Kidney (tissue), 14 donors: ENCODE data around the gene ABLIM2. TPM values are rescaled to one million over a fixed set of nuclear protein-coding genes. Genes with fewer than 3 reads are reported as not detected.
A peak's percentile ranks its signal among the peaks of the same experiment; 100 is the strongest.

Experiments
- DNase-seq, 5 donors: peaks; one replicate each; pipeline ENCODE4 v3.0.0-alpha.2; 2013 to 2020
- FAIRE-seq: peaks from 2 replicates; lab custom pipeline; 2012; peaks lifted over from hg19 to GRCh38; lab: Jason Lieb, UNC
- H3K27ac ChIP-seq, 2 donors: one replicate each; pipeline ENCODE4 v1.7.0; 2013; ENCODE audit warnings: low read depth in 2 of 2, low read length in 2 of 2, inconsistent platforms in 1 of 2
- H3K27me3 ChIP-seq: one replicate; pipeline ENCODE4 v1.7.1; 2013; ENCODE audit warnings: low read length, inconsistent platforms; ENCODE audit not compliant: control insufficient read depth, insufficient read depth
- H3K36me3 ChIP-seq, 3 donors: one replicate each; pipeline versions ENCODE4 v1.7.0 to v1.7.1; 2013; ENCODE audit warnings: low read length in 3 of 3, control low read depth in 1 of 3, inconsistent platforms in 1 of 3; ENCODE audit not compliant: insufficient read depth in 3 of 3, control insufficient read depth in 2 of 3
- H3K4me1 ChIP-seq, 3 donors: one replicate each; pipeline versions ENCODE4 v1.7.0 to v1.7.1; 2013; ENCODE audit warnings: low read length in 3 of 3, inconsistent platforms in 1 of 3, low read depth in 1 of 3; ENCODE audit not compliant: control insufficient read depth in 2 of 3, insufficient read depth in 2 of 3
- H3K4me3 ChIP-seq, 3 donors: one replicate each; pipeline versions ENCODE4 v1.7.0 to v1.8.1; 2013; ENCODE audit warnings: low read length in 3 of 3, control low read depth in 1 of 3, inconsistent platforms in 1 of 3
- H3K9ac ChIP-seq, 3 donors: one replicate each; pipeline versions ENCODE4 v1.7.0 to v1.7.1; 2013; ENCODE audit warnings: low read length in 3 of 3, control low read depth in 1 of 3, inconsistent platforms in 1 of 3
- H3K9me3 ChIP-seq, 3 donors: one replicate each; pipeline versions ENCODE4 v1.7.0 to v1.7.1; 2013; ENCODE audit warnings: low read length in 3 of 3, control low read depth in 1 of 3, inconsistent platforms in 1 of 3; ENCODE audit not compliant: control insufficient read depth in 2 of 3, insufficient read depth in 1 of 3
- intact Hi-C: fragments of 100-400 bp; cut with DNase I; formaldehyde crosslinking; loops from one replicate; pipeline ENCODE4 v1.11.1; 2022
- polyA plus RNA-seq: library from polyadenylated mRNA; stranded (reverse); fragments of 350-450 nt; fragmentation: Illumina TruSeq; extraction: RNeasy Lipid Tissue Mini Kit (QIAGEN cat#74804); gene quantifications from one replicate; pipeline ENCODE4 v1.2.3, GENCODE V29; 2014; ENCODE audit warnings: low read depth, low replicate concordance; ENCODE audit not compliant: insufficient read depth
- total RNA-seq: library from RNA; stranded (reverse); fragmentation: NEBNext Ultra II Directional; extraction: Animal tissue kit (Norgen Biotek cat#: 25700); gene quantifications from one replicate; pipeline ENCODE4 v1.2.1, GENCODE V29; 2021
- TF ChIP-seq, protein P1 (sequence below): IDR thresholded peaks from 3 replicates; pipeline ENCODE4 v1.5.1; 2012; ENCODE audit warnings: mild to moderate bottlenecking, moderate library complexity, borderline replicate concordance; ENCODE audit not compliant: insufficient read depth; ENCODE audit errors: extremely low read depth
- donor health status: control.
- donor health status: control.
- donor health status: control.
- donor health status: control.
- donor health status: control.
- donor health status: DM: yes; HTN: yes; CAD: no.
- donor health status: Normal renal cell carcinoma (clear cell type).

The ABLIM2 gene
- total and polyA plus RNA-seq, 2 donors from 2014 or later, result 9.5 to 23.3 TPM

GRCh38 chr4:8078610-8079015 is 80.0 kb downstream of the ABLIM2 start:
- H3K27me3 ChIP-seq, result no peaks in the 10 kb centered on the region

GRCh38 chr4:8078109-8078494 is 80.5 kb downstream of the ABLIM2 start:
- H3K27me3 ChIP-seq, result no peaks in the 10 kb centered on the region
- H3K4me1 ChIP-seq, result no peaks in the 10 kb centered on the region
- H3K27ac ChIP-seq, result no peak overlapping the region
- TF ChIP-seq, protein P1, sequence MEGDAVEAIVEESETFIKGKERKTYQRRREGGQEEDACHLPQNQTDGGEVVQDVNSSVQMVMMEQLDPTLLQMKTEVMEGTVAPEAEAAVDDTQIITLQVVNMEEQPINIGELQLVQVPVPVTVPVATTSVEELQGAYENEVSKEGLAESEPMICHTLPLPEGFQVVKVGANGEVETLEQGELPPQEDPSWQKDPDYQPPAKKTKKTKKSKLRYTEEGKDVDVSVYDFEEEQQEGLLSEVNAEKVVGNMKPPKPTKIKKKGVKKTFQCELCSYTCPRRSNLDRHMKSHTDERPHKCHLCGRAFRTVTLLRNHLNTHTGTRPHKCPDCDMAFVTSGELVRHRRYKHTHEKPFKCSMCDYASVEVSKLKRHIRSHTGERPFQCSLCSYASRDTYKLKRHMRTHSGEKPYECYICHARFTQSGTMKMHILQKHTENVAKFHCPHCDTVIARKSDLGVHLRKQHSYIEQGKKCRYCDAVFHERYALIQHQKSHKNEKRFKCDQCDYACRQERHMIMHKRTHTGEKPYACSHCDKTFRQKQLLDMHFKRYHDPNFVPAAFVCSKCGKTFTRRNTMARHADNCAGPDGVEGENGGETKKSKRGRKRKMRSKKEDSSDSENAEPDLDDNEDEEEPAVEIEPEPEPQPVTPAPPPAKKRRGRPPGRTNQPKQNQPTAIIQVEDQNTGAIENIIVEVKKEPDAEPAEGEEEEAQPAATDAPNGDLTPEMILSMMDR, result no peak
- no peak overlapping the region for H3K4me3 ChIP-seq
- H3K36me3 ChIP-seq, result no peaks in the 10 kb centered on the region
- H3K9ac ChIP-seq, result no peak overlapping the region
- DNase-seq (peak in 1 of 5 donors; percentile 52), FAIRE-seq (no peak)
- H3K9me3 ChIP-seq, result no peaks in the 10 kb centered on the region
- intact Hi-C loops, result no loop called here

More at GRCh38 chr4:8078610-8079015, 80.0 kb downstream of the ABLIM2 start:
- FAIRE-seq (no peak), DNase-seq (no peak)
- intact Hi-C loops, result no loop called here
- no peak overlapping the region for H3K27ac ChIP-seq
- H3K4me3 ChIP-seq, result no peak overlapping the region
- H3K9ac ChIP-seq, result no peak overlapping the region
- H3K9me3 ChIP-seq, result no peaks in the 10 kb centered on the region
- H3K36me3 ChIP-seq, result no peaks in the 10 kb centered on the region
- H3K4me1 ChIP-seq, result no peaks in the 10 kb centered on the region
- TF ChIP-seq, protein P1, result no peak

GRCh38 chr4:8077181-8078108 is 81.2 kb downstream of the ABLIM2 start:
- no peaks in the 10 kb centered on the region for H3K36me3 ChIP-seq
- no peaks in the 10 kb centered on the region for H3K9me3 ChIP-seq
- TF ChIP-seq, protein P1, result no peak
- H3K27ac ChIP-seq, result no peak overlapping the region
- FAIRE-seq, result no peak
- intact Hi-C loops, result no loop called here
- no peaks in the 10 kb centered on the region for H3K27me3 ChIP-seq
- H3K4me3 ChIP-seq, result no peak overlapping the region
- peak in 1 of 5 donors; percentile 55 for DNase-seq
- no peak overlapping the region for H3K9ac ChIP-seq
- H3K4me1 ChIP-seq, result no peaks in the 10 kb centered on the region
